GM18858 (cell line): ENCODE data around the gene KYAT1.
A peak's percentile ranks its signal among the peaks of the same experiment; 100 is the strongest.

ENCODE experiments used
- ATAC-seq: cut with Tn5 transposase; IDR thresholded peaks from one replicate; pipeline ENCODE4 v1.9.1; 2021; ENCODE audit not compliant: unreplicated experiment

The KYAT1 gene

DNA sequence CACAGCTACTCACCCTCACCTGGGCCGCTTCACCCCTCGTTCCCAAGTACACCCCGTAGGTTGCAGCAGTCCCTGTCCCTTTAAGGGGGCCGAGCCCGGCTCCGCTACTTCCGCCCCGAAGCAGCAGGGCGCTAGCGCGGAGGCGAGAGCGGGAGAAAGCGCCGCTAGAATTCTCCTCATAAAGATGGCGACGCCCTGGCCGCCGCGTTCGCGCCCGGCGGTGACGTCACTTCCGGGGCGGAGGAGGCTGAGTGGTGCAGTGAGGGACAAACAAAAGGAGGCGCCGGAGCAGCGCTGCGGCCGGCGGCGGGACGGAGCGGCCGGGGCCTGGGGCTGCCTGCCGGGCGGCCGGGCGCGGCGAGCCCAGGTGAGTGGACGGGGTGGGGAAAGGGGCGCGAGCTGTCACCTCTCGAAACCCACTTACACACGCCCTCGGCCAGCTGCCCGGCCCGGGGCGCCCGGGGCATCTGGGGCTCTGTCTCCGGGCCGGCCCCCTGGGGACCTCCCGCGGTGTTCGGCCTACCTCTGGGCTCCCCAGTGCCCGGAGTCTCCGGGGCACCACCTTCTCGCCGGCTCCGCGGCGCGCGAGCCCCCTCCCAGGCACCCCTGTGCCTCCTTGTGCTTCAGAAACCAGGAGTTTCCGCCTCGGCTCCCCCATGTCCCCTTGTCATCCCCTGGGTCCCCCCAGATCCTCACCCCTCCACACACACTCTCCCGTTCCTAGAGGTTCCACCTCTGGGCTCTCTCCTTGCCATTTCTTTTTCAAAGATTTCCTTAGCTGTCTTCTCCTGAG lies at the start of gene KYAT1, which contains the start of gene LRRC8A:
KYAT1 (minus strand) TSS at position 67 of the 793 bp plus-strand sequence. CDS start 36,545 bp downstream, outside the sequence.
LRRC8A (plus strand) TSS at position 250 of the 793 bp plus-strand sequence. CDS start 25,032 bp downstream, outside the sequence.
- peak; percentile 69 for ATAC-seq

DNA sequence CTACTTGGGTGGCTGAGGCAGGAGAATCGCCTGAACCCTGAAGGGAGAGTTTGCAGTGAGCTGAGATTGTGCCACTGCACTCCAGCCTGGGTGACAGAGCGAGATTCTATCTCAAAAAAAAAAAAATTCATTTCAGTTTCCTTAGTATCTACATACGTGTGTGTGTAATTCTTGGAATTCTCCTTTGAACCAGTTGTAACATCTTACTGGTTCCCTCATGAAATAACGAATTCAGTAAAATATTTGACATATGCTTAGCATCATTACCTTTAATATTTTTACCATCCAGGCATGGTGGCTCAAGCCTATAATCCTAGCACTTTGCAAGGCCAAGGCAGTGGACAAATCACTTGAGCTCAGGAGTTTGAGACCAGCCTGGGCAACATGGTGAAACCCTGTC lies 47.8 kb upstream of the KYAT1 start:
- ATAC-seq, result no peak

GRCh38 chr9:128928624-128929023 lies 46.9 kb upstream of the KYAT1 start:
- no peak for ATAC-seq

DNA sequence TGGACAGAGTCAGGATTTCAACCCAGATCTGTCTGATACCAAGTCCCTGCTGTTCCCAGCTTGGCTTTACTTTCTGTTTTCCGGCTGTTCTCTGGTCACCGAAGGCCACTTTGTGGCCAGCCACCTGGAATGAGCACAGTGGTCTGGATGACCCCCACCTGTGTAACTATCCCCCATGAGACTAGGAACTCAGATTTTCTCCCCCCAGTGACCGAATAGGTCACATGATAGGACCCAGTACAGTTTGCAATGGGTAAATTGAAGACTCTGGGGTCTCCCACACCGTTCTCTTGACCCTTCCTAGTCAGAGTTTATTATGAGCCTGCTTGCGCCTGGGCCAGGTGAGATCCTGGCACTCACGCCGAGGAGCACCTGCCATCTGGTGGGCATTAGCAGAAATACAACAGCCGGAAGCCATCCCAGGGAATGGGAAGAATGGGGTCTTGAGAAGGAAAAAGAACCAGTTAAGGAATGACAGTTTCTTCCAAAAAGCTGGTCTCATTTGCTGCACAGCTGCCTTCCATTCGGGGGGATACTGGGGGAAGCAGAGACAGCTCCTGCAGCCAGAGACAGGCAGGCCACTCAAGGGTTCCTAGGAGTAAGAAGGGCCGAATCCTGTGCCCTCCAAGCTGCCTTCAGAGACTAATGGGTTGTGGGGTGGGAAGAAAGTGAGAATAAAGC lies 46.1 kb upstream of the KYAT1 start:
- ATAC-seq, result no peak

- no peak for ATAC-seq
These were observed 41.7 kb upstream of the KYAT1 start for GRCh38 chr9:128923493-128923883.

DNA sequence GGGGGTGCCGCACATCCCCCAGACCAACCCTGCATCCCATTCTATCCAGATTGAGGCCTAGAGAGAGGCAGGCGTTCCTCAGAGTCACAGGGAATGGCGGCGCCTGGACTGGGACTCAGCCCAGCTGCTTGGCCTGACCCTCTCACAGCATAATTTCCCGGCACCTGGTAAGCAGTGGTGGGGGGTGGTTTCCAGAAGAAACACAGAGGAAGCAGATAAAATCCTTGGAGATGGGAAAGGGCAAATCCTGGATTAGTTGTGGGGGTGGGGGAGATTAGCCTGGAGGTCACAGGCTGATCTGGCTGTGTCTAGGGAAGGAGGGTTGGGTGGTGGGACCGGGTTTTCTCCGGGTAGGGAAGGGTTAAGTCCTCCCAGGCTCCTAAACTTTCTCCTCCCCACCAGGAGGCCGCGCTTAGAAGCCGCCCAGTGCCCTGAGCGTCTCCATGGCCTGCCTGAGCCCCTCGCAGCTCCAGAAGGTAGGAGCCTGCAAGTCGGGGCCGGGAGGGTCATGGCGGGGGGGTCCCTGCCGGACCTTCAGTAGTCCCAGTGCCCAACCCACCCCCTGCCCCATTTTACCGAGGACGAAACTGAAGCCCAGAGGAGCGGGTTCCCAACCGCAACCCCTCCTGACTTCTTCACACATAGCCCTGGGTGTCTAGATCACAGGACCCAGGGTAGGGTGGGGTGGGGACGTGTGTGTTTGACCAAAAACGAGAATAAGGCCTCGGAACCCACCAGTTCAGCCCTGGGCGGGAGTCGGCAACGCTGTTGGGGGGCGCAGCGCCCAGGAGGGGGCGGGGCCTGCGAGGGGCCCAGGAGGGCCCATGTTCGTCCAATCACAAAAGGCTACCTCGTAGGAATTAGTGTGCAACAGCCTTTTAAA lies 40.4 kb upstream of the KYAT1 start:
- ATAC-seq, result no peak

- ATAC-seq, result no peak
These were observed 38.8 kb upstream of the KYAT1 start, which contains the start of gene PHYHD1 for GRCh38 chr9:128920381-128921058. Gene PHYHD1, plus strand, starts transcription at chr9:128920982. Its CDS starts 1,342 bp downstream, at chr9:128922324.

- no peak for ATAC-seq
These were observed 37.8 kb upstream of the KYAT1 start for GRCh38 chr9:128919402-128920089.

GRCh38 chr9:128918921-128919320 lies 37.2 kb upstream of the KYAT1 start:
- no peak for ATAC-seq

DNA sequence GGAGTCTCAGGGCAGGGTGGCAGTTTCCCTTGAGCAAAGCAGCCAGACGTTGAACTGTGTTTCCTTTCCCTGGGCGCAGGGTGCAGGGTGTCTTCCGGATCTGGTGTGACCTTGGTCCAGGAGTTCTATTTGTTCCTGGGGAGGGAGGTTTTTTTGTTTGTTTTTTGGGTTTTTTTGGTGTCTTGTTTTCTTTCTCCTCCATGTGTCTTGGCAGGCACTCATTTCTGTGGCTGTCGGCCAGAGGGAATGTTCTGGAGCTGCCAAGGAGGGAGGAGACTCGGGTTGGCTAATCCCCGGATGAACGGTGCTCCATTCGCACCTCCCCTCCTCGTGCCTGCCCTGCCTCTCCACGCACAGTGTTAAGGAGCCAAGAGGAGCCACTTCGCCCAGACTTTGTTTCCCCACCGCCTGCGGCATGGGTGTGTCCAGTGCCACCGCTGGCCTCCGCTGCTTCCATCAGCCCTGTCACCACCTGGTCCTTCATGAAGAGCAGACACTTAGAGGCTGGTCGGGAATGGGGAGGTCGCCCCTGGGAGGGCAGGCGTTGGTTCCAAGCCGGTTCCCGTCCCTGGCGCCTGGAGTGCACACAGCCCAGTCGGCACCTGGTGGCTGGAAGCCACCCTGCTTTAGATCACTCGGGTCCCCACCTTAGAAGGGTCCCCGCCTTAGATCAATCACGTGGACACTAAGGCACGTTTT lies 35.5 kb upstream of the KYAT1 start:
- no peak for ATAC-seq

DNA sequence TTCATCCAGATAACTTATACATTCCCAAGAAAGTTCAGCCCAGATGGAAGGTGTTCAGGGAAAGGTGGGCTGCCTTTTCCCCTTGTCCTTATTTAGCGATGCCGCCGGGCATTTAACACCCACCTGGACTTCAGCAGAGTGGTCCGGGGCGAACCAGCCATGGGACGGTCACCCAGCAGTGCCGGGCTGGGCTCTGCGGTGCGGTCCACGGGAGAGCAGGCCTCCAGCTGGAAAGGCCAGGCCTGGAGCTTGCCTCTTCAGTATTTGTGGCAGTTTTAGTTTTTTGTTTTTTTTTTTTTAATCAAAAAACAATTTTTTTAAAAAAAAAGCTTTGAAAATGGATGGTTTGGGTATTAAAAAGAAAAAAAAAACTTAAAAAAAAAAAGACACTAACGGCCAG lies 35.0 kb upstream of the KYAT1 start:
- ATAC-seq, result no peak

- ATAC-seq, result no peak
These were observed 34.5 kb upstream of the KYAT1 start for GRCh38 chr9:128916204-128916603.

GRCh38 chr9:128913995-128914772 lies 32.4 kb upstream of the KYAT1 start:
- ATAC-seq, result no peak

DNA sequence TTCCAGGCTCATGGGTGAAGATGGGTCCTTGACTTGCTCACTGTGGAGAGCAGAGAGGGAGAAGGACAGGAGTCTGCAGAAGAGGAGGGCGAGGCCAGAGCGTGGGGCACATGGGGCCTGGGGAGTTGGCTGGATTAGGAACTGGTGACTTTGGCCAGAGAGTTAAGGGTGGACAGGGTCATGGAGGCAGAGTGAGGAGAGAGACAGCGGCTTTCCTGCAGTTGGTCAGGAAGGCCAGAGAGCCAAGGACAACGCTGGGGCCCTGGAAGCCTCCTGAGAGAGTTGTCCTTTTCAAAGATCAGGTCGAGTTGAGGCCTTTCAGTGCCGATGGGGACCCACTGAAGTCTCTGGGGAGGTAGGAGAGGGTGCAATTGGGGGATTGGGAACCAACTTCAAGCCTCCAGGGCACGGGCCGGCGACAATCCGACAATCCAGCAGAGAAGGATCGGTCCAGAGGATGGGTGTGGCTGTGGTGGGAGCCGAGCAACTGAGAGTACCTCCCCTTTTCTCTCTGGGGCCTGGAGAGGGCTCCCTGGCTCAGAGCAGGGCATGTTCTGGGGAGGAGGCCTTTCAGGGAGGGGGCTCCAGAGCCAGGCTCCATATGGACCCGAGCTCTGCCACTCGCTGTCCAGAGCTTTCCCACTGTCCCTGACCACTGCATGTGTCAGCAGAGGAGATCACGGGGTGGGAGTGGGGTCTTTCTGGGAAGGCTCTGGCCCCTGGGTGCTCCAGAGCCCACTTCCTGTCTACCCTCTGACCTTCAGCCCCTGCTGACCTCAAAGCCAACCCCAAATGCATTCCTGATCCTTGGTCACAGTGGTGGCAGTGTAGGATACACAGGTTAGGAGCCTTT lies 31.5 kb upstream of the KYAT1 start:
- no peak for ATAC-seq

GRCh38 chr9:128912270-128912853 lies 30.6 kb upstream of the KYAT1 start:
- no peak for ATAC-seq

GRCh38 chr9:128911529-128912035 lies 29.8 kb upstream of the KYAT1 start:
- no peak for ATAC-seq

DNA sequence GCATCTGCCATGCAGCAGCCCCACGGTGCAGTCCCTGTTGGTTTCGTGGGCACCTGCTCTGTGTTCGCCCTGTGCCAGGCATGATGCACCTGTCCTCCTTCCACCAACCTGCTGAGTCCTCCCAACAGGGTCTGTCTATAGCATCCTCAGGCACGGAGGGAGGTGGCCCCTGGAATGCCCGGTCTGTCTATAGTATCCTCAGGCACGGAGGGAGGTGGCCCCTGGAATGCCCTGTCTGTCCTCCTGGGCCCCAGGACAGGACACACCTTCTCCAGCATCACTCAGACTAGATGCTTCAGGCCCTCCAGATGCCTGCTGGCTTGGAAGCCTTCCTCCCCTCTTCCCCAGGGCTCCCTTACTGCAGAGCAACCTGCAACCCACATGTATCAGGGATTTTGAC lies 29.2 kb upstream of the KYAT1 start:
- ATAC-seq, result no peak
